HEK293 (cell line): ENCODE data around the gene COL24A1.
"Not testable (repeated sequence)": the region's sequence is repeated elsewhere in the genome, so short reads cannot be mapped to it uniquely, and the experiment has no call there.

ENCODE experiments used
- SALL2 ChIP-seq: fragments of 450-650 bp; formaldehyde crosslinking; IDR thresholded peaks from 2 replicates; pipeline ENCODE4 v1.5.0; 2017; ENCODE audit warnings: missing biosample characterization, mild to moderate bottlenecking, missing genetic modification characterization, borderline replicate concordance
- ZNF311 ChIP-seq: fragments of 450-650 bp; formaldehyde crosslinking; IDR thresholded peaks from 2 replicates; pipeline ENCODE4 v1.5.1; 2017; ENCODE audit warnings: missing biosample characterization, missing genetic modification characterization, borderline replicate concordance
- ZNF548 ChIP-seq: fragments of 450-650 bp; formaldehyde crosslinking; IDR thresholded peaks from 2 replicates; pipeline ENCODE4 v1.5.1; 2016; ENCODE audit warnings: missing biosample characterization, missing genetic modification characterization
- ZNF561 ChIP-seq: fragments of 450-650 bp; IDR thresholded peaks from 2 replicates; pipeline ENCODE4 v1.5.1; 2018; ENCODE audit warnings: missing biosample characterization, missing genetic modification characterization, borderline replicate concordance
- TF ChIP-seq, protein P1 (sequence below): fragments of 450-650 bp; formaldehyde crosslinking; IDR thresholded peaks from 2 replicates; pipeline ENCODE4 v1.5.1; 2016; ENCODE audit warnings: missing biosample characterization, missing genetic modification characterization
- TF ChIP-seq, protein P2 (sequence below): fragments of 450-650 bp; formaldehyde crosslinking; IDR thresholded peaks from 2 replicates; pipeline ENCODE4 v1.5.1; 2016; ENCODE audit warnings: missing biosample characterization, missing genetic modification characterization, low read depth
- TF ChIP-seq, protein P3 (sequence below): fragments of 450-650 bp; formaldehyde crosslinking; IDR thresholded peaks from 2 replicates; pipeline ENCODE4 v1.5.1; 2016; ENCODE audit warnings: missing biosample characterization, missing genetic modification characterization
- TF ChIP-seq, protein P4 (sequence below): fragments of 450-650 bp; formaldehyde crosslinking; IDR thresholded peaks from 2 replicates; pipeline ENCODE4 v1.5.1; 2016; ENCODE audit warnings: missing biosample characterization, missing genetic modification characterization
- TF ChIP-seq, protein P5 (sequence below): fragments of 450-650 bp; formaldehyde crosslinking; IDR thresholded peaks from 2 replicates; pipeline ENCODE4 v1.5.1; 2016; ENCODE audit warnings: missing biosample characterization, missing genetic modification characterization, low read depth

DNA sequence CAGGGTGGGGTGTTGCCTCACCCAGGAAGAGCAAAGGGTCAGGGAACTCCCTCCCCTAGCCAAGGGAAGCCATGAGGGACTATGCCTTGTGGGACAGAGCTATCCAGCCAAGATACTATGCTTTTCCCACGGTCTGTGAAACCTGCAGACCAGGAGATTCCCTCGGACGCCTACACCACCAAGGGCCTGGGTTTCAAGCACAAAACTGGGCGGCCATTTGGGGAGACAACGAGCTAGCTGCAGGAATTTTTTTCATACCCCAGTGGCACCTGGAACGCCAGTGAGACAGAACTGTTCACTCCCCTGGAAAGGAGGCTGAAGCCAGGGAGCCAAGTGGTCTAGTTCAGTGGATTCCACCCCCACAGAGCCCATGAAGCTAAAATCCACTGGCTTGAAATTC is 84.7 kb downstream of the COL24A1 start:
- TF ChIP-seq, protein P1, sequence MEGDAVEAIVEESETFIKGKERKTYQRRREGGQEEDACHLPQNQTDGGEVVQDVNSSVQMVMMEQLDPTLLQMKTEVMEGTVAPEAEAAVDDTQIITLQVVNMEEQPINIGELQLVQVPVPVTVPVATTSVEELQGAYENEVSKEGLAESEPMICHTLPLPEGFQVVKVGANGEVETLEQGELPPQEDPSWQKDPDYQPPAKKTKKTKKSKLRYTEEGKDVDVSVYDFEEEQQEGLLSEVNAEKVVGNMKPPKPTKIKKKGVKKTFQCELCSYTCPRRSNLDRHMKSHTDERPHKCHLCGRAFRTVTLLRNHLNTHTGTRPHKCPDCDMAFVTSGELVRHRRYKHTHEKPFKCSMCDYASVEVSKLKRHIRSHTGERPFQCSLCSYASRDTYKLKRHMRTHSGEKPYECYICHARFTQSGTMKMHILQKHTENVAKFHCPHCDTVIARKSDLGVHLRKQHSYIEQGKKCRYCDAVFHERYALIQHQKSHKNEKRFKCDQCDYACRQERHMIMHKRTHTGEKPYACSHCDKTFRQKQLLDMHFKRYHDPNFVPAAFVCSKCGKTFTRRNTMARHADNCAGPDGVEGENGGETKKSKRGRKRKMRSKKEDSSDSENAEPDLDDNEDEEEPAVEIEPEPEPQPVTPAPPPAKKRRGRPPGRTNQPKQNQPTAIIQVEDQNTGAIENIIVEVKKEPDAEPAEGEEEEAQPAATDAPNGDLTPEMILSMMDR (tag by site-specific recombination) = not testable (repeated sequence)
- not testable (repeated sequence) for TF ChIP-seq ZNF311, ZNF548, SALL2, ZNF561 (tag by site-specific recombination)
- TF ChIP-seq, protein P2, sequence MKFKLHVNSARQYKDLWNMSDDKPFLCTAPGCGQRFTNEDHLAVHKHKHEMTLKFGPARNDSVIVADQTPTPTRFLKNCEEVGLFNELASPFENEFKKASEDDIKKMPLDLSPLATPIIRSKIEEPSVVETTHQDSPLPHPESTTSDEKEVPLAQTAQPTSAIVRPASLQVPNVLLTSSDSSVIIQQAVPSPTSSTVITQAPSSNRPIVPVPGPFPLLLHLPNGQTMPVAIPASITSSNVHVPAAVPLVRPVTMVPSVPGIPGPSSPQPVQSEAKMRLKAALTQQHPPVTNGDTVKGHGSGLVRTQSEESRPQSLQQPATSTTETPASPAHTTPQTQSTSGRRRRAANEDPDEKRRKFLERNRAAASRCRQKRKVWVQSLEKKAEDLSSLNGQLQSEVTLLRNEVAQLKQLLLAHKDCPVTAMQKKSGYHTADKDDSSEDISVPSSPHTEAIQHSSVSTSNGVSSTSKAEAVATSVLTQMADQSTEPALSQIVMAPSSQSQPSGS (tag by site-specific recombination) = not testable (repeated sequence)
- TF ChIP-seq, protein P3, sequence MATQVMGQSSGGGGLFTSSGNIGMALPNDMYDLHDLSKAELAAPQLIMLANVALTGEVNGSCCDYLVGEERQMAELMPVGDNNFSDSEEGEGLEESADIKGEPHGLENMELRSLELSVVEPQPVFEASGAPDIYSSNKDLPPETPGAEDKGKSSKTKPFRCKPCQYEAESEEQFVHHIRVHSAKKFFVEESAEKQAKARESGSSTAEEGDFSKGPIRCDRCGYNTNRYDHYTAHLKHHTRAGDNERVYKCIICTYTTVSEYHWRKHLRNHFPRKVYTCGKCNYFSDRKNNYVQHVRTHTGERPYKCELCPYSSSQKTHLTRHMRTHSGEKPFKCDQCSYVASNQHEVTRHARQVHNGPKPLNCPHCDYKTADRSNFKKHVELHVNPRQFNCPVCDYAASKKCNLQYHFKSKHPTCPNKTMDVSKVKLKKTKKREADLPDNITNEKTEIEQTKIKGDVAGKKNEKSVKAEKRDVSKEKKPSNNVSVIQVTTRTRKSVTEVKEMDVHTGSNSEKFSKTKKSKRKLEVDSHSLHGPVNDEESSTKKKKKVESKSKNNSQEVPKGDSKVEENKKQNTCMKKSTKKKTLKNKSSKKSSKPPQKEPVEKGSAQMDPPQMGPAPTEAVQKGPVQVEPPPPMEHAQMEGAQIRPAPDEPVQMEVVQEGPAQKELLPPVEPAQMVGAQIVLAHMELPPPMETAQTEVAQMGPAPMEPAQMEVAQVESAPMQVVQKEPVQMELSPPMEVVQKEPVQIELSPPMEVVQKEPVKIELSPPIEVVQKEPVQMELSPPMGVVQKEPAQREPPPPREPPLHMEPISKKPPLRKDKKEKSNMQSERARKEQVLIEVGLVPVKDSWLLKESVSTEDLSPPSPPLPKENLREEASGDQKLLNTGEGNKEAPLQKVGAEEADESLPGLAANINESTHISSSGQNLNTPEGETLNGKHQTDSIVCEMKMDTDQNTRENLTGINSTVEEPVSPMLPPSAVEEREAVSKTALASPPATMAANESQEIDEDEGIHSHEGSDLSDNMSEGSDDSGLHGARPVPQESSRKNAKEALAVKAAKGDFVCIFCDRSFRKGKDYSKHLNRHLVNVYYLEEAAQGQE (tag by site-specific recombination) = not testable (repeated sequence)
- TF ChIP-seq, protein P4, sequence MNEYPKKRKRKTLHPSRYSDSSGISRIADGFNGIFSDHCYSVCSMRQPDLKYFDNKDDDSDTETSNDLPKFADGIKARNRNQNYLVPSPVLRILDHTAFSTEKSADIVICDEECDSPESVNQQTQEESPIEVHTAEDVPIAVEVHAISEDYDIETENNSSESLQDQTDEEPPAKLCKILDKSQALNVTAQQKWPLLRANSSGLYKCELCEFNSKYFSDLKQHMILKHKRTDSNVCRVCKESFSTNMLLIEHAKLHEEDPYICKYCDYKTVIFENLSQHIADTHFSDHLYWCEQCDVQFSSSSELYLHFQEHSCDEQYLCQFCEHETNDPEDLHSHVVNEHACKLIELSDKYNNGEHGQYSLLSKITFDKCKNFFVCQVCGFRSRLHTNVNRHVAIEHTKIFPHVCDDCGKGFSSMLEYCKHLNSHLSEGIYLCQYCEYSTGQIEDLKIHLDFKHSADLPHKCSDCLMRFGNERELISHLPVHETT = not testable (repeated sequence)
- TF ChIP-seq, protein P5, sequence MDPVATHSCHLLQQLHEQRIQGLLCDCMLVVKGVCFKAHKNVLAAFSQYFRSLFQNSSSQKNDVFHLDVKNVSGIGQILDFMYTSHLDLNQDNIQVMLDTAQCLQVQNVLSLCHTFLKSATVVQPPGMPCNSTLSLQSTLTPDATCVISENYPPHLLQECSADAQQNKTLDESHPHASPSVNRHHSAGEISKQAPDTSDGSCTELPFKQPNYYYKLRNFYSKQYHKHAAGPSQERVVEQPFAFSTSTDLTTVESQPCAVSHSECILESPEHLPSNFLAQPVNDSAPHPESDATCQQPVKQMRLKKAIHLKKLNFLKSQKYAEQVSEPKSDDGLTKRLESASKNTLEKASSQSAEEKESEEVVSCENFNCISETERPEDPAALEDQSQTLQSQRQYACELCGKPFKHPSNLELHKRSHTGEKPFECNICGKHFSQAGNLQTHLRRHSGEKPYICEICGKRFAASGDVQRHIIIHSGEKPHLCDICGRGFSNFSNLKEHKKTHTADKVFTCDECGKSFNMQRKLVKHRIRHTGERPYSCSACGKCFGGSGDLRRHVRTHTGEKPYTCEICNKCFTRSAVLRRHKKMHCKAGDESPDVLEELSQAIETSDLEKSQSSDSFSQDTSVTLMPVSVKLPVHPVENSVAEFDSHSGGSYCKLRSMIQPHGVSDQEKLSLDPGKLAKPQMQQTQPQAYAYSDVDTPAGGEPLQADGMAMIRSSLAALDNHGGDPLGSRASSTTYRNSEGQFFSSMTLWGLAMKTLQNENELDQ (tag by site-specific recombination) = not testable (repeated sequence)
